NCI-H526 treated with DMSO at 0.1 percent for 48 hours (cell line): ENCODE measurements around the gene EHMT1.
"Not testable (repeated sequence)": the region's sequence is repeated elsewhere in the genome, so short reads cannot be mapped to it uniquely, and the experiment has no call there.

Source experiments
- DNase-seq: peaks from one replicate; lab custom pipeline; 2025; lab: John Stamatoyannopoulos, UW

The EHMT1 gene

DNA sequence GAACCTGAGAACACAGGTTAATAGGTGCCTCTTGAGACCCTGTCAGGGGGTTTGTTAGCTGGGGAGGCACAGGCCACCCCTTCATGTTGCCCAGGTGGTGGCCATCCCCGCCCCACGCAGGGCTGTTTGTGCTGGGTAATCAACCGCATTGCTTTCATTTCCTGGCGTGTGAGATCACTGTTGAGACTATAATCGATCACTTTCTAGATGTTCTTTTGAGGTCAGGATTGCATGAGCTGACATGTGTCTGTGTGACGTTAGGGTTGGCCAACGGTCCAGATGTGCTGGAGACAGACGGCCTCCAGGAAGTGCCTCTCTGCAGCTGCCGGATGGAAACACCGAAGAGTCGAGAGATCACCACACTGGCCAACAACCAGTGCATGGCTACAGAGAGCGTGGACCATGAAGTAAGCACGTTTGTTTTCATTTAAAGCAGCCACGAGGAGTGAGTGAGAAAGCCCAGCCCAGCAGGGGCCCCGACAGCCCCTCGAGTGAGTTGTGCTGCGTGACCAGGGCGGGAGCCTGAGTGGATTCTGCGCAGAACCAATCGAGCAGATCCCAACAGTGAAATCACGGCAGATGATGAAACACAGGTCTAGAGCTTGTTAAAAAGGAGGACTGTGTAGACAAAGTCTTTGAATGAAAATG, 143.7 kb downstream of the EHMT1 start:
- DNase-seq, result no peak

DNA sequence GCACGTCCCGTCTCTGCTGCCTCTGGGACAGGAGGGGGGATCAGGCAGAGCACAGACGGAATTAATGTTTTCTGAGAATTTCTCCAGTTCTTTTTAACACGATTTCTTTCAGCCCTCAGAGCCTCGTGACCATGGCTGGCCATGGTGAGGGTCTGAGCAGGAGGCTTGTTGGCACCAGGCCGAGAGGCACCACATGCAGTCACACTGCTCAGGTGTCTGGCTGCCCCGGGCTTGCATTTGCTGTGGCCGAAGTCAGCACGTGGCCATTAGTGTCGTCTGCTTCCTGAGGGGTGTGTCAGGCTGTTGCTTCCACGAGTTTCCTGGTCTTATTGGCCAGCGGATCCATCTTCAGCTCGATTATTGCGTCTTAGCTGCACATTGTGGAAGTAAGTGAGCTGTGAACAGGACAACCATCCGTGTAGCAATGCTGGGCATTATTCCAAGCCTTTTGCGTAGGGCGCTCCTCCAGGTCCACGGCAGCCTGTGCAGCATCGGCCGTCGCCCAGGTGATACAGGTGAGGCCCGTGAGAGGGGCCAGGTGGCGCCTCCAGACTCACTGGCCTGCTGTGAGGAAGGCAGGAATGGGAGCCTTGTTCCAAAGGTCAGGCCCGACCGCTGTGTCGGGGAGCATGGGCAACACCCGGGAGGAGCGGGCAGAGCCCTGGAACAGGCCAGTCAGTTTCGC, 144.6 kb downstream of the EHMT1 start:
- no peak for DNase-seq

DNA sequence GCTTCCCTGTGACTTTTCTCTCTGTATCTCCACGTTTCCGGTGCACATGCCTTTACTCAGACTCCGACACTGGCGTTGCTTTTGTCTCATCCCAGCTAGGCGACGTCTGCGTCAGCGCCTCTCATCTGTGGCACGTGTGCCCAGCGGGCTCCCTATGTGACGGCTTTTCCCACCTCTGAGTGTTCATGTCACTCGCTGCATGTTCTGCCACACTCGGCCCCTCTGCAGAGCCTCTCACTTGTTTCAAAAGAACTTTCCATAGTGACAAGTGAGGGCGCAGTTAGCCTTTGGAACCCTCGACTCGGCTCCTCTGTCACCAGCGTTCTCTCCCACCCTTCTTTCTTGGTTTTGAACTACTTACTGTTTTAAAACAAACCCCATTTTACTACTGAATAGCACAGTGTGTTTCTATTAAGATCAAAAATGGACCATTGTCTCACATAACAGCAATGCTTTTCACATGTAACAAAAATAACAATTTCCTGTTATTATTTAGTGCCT, 145.4 kb downstream of the EHMT1 start:
- no peak for DNase-seq

DNA sequence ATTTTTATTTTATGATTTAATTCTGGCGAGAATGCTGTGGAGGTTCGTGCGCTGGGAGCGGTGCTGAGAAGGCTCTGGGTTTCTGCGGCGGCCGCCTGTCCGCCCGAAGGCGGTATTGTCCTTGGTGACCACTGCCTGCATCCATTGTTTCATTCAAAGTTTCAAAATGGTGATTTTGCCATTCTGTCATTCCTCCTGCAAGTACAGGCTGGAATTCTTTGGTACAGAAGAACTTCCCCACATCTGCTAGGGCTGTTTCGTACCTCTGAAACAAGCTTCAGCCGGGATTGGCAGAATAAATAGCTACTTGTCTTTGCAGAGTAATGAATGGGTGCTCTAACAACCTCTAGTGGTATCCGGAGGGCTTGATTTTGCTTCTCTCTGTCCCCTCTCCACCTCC, 146.2 kb downstream of the EHMT1 start:
- no peak for DNase-seq

DNA sequence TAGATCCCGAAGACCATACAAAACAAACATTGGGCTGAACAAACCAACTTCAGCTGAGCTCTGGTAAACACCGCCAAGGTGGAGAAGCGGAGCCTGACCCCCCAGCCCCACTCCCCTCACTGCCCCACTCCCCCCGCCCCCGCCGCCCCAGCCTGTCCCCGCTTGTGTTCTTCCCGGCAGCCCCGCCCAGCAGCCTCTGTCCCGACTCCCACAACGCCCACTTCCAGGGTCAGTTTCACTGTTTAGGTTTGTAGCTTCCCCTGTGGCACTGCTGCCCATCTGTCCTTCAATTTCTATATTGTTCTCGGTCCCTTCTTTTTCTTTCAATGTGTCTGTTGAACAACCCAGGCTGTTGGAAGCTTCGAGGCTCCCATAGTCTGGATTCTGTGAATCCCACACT, 146.7 kb downstream of the EHMT1 start:
- DNase-seq, result no peak

DNA sequence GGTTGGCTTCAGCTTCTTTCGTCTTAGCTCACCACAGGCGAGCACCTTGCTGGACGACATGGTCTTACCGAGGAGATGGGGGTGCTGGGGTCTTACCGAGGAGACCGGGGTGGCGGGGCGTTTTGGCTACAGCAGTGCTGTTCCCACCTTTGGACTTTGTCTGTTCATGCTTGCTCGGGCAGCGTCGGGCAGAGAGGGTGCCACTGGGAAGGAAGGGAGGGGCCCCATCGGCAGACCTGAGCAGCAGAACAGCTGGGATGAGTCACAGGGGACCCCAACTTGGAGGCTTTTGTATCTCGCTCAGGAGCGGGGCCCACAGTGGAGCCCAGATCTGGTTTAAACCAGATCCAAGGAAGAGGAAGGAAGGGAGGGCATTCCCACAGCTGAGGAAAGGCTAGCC, 152.8 kb downstream of the EHMT1 start:
- DNase-seq, result no peak

DNA sequence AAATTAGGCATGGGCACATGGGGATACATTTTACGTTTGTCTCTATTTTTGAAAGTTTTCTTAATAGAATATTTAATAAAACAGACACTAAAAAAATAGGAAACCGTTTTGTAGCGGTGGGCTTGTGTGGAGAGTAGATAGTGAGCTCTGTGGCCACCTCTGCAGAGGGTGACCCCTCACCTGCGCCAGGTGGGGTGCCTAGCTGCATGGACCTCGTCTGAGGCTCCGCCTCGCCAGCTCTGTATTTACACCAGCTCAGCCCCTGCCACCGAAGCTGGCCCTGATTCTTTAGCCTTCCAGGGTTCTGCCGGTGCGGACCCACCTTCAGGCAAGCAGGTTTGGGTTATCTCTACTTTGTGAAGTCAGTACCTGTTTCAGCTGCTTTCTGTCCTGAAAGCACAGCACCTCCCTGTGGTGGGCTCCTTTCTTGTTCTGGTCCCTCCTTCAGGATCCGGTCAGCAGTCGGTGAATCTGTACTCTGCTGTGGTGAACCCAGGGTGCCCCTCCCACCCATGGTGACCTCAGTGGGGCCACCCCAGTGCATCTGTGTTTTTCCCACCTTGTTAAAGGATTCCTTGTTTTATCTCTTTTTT, 153.6 kb downstream of the EHMT1 start:
- DNase-seq, result no peak

DNA sequence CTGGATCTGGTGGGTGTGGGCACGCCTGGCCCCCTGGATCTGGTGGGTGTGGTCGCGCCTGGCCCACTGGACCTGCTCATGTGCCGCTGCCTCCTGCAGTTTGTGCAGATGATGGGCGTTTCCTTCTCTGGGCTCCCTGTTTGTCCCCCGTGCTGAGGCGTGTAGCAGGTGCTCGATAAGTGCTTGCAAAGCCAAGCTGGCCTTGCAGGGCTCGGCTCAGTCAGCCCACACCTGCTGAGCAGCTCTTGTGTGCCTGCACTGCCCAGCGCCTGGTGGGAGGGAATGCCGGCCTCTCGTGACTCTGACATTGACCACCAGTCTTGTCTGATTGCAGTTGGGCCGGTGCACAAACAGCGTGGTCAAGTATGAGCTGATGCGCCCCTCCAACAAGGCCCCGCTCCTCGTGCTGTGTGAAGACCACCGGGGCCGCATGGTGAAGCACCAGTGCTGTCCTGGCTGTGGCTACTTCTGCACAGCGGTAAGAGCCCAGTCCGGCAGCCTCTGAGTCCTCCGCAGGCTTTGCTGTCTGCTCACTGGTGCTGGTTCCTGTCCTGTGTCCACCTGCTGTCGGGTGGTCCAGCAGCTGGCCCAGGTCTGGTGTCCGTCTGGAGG, 156.1 kb downstream of the EHMT1 start:
- no peak for DNase-seq

DNA sequence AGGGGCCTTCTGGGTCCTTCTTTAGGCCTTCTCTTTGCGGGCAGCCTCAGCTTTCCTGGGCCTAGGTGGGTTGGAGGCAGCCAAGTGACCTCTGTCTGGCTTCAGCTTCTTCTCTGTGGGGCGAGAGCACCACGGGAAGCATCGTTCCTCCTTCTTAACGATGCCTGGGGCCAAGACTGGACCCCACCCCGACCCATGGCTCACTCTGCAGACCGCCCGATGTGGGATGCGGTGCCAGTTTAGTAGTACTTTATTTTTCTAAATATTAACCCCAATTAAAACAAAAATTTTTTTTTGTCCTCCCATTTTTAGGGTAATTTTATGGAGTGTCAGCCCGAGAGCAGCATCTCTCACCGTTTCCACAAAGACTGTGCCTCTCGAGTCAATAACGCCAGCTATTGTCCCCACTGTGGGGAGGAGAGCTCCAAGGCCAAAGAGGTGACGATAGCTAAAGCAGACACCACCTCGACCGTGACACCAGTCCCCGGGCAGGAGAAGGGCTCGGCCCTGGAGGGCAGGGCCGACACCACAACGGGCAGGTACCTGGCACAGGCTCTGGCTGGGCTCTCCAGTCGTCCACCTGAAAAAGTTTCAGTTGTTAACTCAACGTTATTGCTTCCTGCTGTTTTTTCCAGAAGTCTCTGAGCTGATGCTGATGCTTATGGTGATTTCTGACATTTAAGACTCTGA, 157.6 kb downstream of the EHMT1 start:
- DNase-seq, result no peak

DNA sequence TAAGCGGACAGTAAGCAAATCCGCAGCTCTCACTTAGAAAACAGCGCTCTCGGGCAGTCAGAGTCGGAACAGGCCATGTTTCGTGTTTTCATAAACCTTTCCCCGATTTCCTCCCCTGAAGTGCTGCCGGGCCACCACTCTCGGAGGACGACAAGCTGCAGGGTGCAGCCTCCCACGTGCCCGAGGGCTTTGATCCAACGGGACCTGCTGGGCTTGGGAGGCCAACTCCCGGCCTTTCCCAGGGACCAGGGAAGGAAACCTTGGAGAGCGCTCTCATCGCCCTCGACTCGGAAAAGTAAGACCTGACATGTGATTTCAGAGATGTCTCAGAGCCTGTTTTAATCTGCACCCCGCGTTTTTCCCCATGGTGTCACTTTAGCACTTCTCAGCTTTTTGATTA, 159.0 kb downstream of the EHMT1 start:
- DNase-seq, result no peak

DNA sequence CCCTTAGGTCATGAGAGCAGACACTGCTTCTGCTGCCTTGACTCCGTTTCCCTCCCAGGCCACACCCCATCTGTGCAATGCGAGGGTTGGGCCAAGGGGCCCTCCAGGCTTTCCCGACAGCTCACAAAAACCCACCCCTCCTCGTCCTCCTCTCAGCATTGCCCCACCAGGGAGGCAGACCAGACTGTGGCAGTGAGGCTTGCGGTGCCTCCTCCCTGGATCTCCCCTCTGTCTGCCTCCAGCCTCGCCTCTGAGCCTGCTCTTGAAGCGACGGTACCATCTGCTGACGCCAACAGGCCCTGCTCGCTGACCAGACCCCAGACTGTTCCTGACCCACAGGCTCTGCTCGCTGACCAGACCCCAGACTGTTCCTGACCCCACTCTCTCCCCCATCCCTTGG, 159.5 kb downstream of the EHMT1 start:
- DNase-seq, result no peak

DNA sequence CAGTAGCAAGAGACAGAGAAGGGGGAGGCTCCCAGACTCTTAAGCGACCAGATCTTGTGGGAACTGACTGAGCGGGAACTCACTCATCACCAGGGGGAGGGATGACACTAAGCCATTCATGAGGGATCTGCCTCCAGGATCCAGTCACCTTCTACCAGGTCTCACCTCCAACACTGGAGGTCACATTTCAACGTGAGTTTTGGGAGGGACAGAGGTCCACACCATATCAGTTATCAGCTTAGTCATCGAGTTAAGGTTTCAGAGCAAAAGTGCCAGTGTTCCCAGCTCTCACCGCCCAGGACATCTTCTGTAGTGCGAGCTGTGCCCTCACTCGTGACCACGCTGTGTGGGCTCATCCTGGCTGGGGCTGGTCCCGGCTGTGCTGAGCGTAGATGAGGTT, 160.1 kb downstream of the EHMT1 start:
- DNase-seq, result no peak

DNA sequence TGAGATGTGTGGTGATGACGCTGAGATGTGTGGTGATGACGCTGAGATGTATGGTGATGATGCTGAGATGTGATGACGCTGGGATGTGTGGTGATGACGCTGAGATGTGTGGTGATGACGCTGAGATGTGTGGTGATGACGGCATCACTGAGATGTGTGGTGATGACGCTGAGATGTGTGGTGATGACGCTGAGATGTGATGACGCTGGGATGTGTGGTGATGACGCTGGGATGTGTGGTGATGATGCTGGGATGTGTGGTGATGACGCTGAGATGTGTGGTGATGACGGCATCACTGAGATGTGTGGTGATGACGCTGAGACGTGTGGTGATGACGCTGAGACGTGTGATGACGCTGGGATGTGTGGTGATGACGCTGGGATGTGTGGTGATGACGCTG, 161.2 kb downstream of the EHMT1 start:
- not testable (repeated sequence) for DNase-seq

DNA sequence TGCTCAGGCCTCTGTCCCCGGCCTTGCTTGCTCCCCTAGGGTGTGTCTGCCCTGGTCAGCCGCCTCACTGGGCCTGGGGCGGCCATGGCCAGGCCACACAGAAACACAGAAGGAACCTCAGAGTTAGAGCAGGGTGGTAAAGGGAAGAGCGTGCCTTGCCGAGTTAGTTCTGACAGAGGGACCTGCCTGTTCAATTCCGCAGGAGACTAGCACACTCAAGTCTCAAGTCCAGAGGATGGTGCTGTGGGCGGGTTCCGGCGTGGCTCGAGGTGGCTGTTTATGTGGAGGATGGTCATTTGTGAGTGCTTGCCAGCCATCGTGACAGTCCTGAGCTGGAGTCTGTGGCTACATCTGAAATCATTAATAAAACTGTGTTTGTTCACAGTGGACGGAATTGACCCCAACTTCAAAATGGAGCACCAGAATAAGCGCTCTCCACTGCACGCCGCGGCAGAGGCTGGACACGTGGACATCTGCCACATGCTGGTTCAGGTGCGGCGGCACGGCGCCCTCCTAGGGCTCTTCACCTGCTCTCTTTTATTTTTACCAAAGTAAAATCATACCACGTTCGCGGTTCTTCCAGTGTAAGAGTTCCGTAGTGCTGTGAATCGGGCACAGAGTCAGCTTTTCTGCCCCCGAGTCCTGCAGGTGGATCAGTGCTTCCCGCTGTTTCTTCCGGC, 163.2 kb downstream of the EHMT1 start:
- DNase-seq, result no peak

DNA sequence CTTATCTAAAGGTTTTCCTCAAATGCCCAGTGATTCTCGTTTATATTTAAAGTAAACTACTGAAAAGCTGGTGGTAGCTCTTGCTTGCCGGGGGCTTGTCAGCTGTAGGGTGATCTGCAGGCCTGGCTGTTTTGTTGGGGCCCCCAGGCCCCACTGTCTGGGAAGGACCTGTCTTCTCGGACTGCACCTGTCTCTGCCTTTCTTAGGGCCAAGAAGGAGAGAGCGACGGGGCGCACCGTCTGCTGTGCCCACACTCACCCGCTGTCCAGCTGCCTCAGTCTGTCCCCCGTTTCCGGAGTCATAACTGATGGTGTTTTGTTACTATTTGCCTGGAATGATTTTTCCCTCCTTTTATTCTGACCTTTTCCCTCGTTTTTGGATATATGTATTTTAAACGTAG, 164.7 kb downstream of the EHMT1 start:
- DNase-seq, result no peak

DNA sequence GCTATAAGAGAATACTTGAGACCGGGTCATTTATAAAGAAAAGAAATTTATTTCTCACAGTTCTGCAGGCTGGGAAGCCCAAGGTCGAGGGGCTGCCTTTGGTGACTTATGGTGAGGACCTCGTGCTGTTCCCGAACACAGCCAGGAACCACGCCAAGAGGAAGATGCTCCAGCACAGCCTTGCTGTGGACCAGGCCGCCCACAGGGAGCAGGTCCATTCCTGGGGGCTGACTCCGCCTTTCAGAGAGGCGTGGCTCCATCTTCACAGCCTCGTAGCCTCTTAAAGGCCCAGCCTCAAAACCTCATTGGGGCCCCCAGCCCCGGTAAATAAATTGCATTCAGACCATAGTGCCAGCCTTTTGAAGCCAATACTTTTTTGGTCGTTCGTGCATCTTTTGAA, 165.2 kb downstream of the EHMT1 start:
- DNase-seq, result no peak

DNA sequence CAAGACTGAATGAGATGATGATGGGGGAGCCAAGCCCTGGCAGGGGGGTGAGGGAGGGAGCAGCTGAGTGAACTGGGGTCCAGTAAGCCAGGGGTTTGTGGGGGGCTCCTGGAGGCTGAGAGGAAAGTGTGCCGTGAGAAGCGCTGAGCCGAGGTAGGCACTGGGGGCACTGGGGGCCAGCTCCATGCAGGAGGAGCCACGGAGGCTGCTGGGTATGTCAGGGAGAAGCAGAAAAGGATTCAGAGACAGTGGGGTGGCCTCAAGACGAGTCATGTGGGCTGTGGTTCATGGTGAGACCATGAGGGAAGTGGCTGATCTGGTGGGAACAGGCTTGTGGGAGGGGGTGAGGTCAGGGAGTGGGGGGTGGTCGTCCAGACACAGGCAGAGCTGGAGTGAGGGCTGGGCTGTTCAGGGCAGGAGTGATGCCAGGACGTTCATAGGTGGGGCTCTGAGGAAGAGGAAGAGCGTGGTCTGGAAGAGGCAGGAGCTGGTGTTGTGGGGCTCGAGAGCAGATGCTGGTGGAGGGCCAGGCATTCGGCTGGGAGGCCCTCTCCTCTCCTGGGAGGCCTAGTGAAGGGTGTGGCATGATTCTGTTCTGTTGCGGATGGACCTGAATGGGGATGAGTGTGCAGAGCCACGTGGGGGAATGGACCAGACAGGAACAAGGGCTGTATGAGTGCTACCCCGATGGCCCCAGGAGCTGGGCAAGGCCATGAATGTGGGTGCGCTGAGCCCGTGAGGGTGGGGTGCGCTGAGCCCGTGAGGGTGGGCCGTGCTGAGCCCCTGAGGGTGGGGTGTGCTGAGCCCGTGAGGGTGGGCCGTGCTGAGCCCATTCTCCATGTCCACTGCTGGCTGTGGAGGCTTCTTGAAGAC, 166.1 kb downstream of the EHMT1 start:
- no peak for DNase-seq

DNA sequence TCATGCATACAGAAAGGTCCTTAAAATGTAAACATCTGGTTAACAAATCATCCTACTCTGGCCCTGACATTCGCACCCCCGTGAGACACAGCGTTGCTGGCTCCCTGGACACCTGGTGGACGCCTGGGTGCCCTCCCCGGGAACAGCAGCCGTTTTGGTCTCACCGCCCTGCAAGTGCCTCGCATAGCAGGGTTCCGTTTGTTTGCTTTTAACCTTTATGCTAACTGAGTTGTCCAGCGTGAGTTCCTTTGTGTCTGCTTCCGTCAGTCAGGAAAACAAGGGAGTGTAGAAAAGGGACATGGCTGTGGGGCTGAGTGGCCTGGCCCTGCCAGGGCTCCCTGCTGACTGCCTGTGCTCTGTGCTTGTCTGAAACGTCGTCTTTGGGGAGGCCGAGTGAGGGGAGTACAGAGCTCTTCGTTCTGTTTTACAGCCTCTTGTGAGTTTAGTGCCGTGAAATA, 166.9 kb downstream of the EHMT1 start:
- no peak for DNase-seq

DNA sequence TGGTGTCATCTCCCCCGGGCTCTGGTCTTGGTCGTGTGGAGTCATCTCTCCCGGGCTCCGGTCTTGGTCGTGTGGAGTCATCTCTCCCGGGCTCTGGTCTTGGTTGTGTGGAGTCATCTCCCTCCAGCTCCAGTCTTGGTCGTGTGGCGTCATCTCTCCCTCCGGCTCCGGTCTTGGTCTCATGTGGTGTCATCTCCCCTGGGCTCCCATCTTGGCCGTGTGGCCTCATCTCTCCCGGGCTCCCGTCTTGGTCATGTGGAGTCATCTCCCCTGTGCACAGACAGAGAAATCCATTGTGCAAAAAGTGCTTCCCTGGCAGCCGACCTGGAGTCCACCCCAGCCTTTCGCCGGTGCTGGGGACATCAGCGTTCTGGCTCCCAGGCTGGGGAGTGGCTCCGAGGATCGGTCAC, 167.7 kb downstream of the EHMT1 start:
- no peak for DNase-seq

DNA sequence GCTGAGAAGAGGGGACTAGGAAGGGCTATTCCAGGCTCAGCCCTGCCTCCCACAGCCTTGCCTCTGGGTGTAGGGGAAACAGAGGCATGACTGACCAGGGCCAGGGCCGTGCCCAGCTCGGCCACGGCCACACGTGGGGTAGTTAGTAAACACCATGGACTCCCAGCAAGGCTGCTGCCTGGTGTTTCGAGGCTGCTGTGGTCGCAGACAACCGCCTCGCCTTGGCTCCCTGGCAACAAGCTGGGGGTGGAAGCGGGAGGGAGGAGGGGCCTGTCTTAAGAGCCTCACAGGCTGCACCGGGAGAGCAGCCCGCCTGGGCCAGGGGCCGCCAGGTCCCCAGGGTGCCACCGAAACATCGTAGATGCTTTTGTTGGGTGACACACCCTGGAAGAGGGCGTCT, 168.6 kb downstream of the EHMT1 start:
- DNase-seq, result no peak
